Osteocyte (in vitro differentiated cells): ENCODE data around the gene USP13. TPM values are rescaled to one million over a fixed set of nuclear protein-coding genes. Genes with fewer than 3 reads are reported as not detected.

Experiments used
- DNase-seq: peaks from one replicate; pipeline ENCODE4 v3.0.0; 2021; ENCODE audit warnings: mixed read lengths; ENCODE audit not compliant: unreplicated experiment; ENCODE audit errors: extremely low spot score
- H3K27ac Mint-ChIP-seq: one replicate; pipeline ENCODE4 v1.8.0; 2021; ENCODE audit warnings: mild to moderate bottlenecking, mixed read lengths; ENCODE audit not compliant: unreplicated experiment
- H3K27me3 Mint-ChIP-seq: one replicate; pipeline ENCODE4 v1.8.0; 2021; ENCODE audit warnings: mixed read lengths; ENCODE audit not compliant: unreplicated experiment
- H3K36me3 Mint-ChIP-seq: one replicate; pipeline ENCODE4 v1.8.0; 2021; ENCODE audit warnings: mixed read lengths; ENCODE audit not compliant: unreplicated experiment
- H3K4me1 Mint-ChIP-seq: one replicate; pipeline ENCODE4 v1.8.0; 2021; ENCODE audit warnings: mixed read lengths; ENCODE audit not compliant: unreplicated experiment
- H3K4me3 Mint-ChIP-seq: one replicate; pipeline ENCODE4 v1.8.0; 2021; ENCODE audit warnings: mild to moderate bottlenecking, moderate library complexity, mixed read lengths; ENCODE audit not compliant: unreplicated experiment
- H3K9me3 Mint-ChIP-seq: one replicate; pipeline ENCODE4 v1.8.0; 2021; ENCODE audit warnings: mixed read lengths; ENCODE audit not compliant: unreplicated experiment
- long read RNA-seq: library from polyadenylated mRNA; unstranded; transcript quantifications from one replicate; pipeline ENCODE4 v2.0.0, GENCODE V29; 2021
- total RNA-seq: library from RNA; stranded (reverse); gene quantifications from 2 replicates; pipeline ENCODE4 v1.2.1, GENCODE V29; 2021
- TF ChIP-seq, protein P1 (sequence below): fragments of 200-600 bp; sonication (generic); IDR thresholded peaks from 2 replicates; pipeline ENCODE4 v1.5.0; 2021; ENCODE audit warnings: antibody characterized with exemption, mild to moderate bottlenecking, moderate library complexity

Gene USP13, protein sequence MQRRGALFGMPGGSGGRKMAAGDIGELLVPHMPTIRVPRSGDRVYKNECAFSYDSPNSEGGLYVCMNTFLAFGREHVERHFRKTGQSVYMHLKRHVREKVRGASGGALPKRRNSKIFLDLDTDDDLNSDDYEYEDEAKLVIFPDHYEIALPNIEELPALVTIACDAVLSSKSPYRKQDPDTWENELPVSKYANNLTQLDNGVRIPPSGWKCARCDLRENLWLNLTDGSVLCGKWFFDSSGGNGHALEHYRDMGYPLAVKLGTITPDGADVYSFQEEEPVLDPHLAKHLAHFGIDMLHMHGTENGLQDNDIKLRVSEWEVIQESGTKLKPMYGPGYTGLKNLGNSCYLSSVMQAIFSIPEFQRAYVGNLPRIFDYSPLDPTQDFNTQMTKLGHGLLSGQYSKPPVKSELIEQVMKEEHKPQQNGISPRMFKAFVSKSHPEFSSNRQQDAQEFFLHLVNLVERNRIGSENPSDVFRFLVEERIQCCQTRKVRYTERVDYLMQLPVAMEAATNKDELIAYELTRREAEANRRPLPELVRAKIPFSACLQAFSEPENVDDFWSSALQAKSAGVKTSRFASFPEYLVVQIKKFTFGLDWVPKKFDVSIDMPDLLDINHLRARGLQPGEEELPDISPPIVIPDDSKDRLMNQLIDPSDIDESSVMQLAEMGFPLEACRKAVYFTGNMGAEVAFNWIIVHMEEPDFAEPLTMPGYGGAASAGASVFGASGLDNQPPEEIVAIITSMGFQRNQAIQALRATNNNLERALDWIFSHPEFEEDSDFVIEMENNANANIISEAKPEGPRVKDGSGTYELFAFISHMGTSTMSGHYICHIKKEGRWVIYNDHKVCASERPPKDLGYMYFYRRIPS
- 36.3 and 39.7 TPM in 2 replicates for total RNA-seq
- long read RNA-seq, full-length matches to known transcripts = 10 of 92 reads
- long read RNA-seq, partial matches to known transcripts = 25 of 92 reads
- long read RNA-seq, other reads (novel, unspliced or antisense) = 57 of 92 reads

DNA sequence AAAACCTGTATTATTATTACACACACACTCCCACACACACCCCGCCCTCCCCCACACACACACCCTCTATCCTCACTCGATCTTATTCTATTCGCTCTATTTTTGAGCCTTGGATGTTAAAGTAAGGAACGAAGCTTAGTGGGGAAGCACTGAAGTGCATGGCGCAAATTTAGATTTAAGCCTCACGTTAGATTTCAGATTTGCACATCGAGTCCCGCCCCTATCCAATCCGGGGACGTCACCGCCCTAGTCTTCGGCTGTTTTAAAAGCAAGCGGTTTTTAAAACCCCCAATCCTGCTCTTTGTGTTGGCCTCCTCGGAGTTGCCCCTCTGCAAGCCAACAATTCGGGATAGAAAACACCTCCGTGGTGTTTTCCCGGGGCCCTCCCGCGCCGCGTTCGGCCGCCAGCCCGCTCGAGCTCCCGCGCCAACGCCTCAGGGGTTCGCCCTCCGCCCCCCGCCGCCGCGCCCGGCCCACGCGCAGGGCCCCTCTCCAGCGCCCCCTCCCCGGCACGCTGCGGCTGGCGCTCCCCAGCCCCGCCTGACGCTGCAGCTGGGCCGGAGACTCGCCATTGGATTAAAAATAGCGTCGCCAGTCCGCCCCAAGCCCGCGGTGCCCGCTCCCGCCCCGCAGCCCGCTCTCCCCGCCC lies at the start of gene USP13:
TSS of gene USP13 (plus strand) at position 594 of the 649 bp plus-strand sequence. CDS start 186 bp downstream, outside the sequence.
- Mint-ChIP-seq H3K4me1 (peaks cover 42% of the 10 kb centered on the region), H3K27ac (peak within 1 kb of the TSS; percentile 95), H3K4me3 (peak within 1 kb of the TSS; percentile 93), H3K36me3 (peaks cover 3% of the 10 kb centered on the region), H3K9me3 (no peaks in the 10 kb centered on the region), H3K27me3 (no peaks in the 10 kb centered on the region)
- DNase-seq = peak; percentile 92
- TF ChIP-seq, protein P1, sequence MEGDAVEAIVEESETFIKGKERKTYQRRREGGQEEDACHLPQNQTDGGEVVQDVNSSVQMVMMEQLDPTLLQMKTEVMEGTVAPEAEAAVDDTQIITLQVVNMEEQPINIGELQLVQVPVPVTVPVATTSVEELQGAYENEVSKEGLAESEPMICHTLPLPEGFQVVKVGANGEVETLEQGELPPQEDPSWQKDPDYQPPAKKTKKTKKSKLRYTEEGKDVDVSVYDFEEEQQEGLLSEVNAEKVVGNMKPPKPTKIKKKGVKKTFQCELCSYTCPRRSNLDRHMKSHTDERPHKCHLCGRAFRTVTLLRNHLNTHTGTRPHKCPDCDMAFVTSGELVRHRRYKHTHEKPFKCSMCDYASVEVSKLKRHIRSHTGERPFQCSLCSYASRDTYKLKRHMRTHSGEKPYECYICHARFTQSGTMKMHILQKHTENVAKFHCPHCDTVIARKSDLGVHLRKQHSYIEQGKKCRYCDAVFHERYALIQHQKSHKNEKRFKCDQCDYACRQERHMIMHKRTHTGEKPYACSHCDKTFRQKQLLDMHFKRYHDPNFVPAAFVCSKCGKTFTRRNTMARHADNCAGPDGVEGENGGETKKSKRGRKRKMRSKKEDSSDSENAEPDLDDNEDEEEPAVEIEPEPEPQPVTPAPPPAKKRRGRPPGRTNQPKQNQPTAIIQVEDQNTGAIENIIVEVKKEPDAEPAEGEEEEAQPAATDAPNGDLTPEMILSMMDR = no peak

DNA sequence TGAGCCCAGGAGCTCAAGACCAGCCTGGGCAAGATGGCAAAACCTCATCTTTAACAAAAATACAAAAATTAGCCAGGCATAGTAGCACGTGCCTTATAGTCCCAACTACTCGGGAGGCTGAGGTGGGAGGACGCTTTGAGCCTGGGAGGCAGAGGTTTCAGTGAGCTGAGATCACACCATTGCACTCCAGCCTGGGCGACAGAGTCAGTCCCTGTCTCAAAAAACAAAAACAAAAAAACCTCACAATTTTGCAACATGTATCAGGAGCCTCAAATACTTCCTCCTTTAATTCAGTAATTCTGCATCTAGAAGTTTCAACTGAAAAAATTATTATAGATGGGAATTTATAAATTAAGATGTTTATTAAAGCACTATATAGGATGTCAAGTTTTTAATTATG lies 49.5 kb upstream of the USP13 start:
- H3K4me1 Mint-ChIP-seq = peaks cover 21% of the 10 kb centered on the region
- H3K27me3 Mint-ChIP-seq = no peaks in the 10 kb centered on the region
- peak overlapping the region; percentile 99 for H3K27ac Mint-ChIP-seq
- peak overlapping the region; percentile 99 for H3K4me3 Mint-ChIP-seq
- TF ChIP-seq, protein P1 = no peak
- H3K36me3 Mint-ChIP-seq = peaks cover 25% of the 10 kb centered on the region
- DNase-seq = no peak
- no peaks in the 10 kb centered on the region for H3K9me3 Mint-ChIP-seq

DNA sequence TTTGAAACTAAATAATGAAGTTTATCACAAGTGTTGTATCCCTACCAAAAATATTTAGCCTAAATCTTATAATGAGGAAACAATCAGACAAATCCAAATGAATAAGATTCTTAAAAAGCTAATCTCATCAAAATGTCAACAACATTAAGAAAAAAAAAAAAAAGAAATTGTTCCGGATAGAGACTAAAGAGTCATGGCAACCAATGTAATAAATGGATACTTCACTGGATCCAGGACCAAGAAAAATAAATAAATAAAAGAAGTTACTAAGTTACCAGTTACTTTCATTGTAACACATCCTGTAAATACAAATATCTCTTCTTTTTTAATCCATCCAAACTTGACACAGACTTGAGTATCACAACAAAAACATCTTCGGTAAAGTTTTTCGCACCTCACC lies 49.0 kb upstream of the USP13 start:
- peak overlapping the region; percentile 99 for H3K27ac Mint-ChIP-seq
- TF ChIP-seq, protein P1 = no peak
- H3K27me3 Mint-ChIP-seq = no peaks in the 10 kb centered on the region
- H3K4me1 Mint-ChIP-seq = peaks cover 21% of the 10 kb centered on the region
- H3K9me3 Mint-ChIP-seq = no peaks in the 10 kb centered on the region
- peaks cover 21% of the 10 kb centered on the region for H3K36me3 Mint-ChIP-seq
- DNase-seq = no peak
- H3K4me3 Mint-ChIP-seq = peak overlapping the region; percentile 99

DNA sequence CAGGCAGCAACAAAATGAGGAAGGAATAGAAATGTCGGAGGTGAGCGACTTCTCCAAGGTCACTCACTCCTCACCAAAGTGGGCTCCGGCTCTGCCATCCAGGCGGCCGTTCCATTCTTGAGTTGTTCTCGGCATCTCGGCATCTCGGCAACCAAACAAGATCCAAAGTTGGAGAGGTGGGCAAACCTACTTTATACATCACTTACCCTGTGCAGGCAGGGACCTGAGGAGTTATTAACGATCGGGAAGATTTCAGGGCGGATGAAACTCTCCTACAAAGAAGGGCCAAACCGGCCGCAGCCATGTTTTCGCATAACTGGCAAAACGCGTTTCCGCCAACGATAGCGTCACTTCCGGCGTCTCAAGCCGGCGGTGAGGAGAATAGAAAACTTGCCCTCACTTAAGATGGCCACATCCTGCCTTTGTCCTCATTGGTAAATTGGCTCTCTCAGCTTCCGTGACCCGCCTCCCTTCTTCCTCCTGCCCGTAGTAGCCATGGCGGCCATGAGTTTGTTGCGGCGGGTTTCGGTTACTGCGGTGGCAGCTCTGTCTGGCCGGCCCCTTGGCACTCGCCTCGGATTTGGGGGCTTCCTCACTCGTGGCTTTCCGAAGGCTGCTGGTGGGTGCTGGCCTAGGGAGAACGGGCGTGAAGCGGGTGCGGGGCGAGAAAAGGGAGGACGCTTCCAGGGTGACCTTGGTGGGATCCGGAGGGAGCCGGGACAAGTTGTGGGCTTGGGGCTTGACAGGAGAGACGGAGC lies 48.3 kb upstream of the USP13 start, which contains the start of the genes MRPL47 and NDUFB5:
TSS of gene MRPL47 (minus strand) at position 318 of the 758 bp plus-strand sequence. CDS start at position 304, 14 bp downstream.
TSS of gene NDUFB5 (plus strand) at position 474 of the 758 bp plus-strand sequence. CDS start at position 496, 22 bp downstream.
- TF ChIP-seq, protein P1 = no peak
- H3K36me3 Mint-ChIP-seq = peaks cover 16% of the 10 kb centered on the region
- peaks cover 21% of the 10 kb centered on the region for H3K4me1 Mint-ChIP-seq
- peak; percentile 95 for DNase-seq
- peak within 1 kb of the TSS; percentile 99 for H3K27ac Mint-ChIP-seq
- H3K9me3 Mint-ChIP-seq = no peaks in the 10 kb centered on the region
- peak within 1 kb of the TSS; percentile 99 for H3K4me3 Mint-ChIP-seq
- no peaks in the 10 kb centered on the region for H3K27me3 Mint-ChIP-seq
